Hepatocyte (in vitro differentiated cells): Measurements from ENCODE around the gene ADGRB2. TPM values are rescaled to one million over a fixed set of nuclear protein-coding genes. Genes with fewer than 3 reads are reported as not detected.

ENCODE experiments used
- DNase-seq: peaks from one replicate; pipeline ENCODE4 v3.0.0-alpha.2; 2016; ENCODE audit warnings: low spot score
- H2AFZ ChIP-seq: fragments of 200-600 bp; sonication (generic); 2 replicates; pipeline ENCODE4 v1.6.0; 2016; ENCODE audit warnings: antibody characterized with exemption, mild to moderate bottlenecking
- H3K27ac ChIP-seq: fragments of 200-600 bp; sonication (generic); 2 replicates; pipeline ENCODE4 v1.5.1; 2016; ENCODE audit warnings: mild to moderate bottlenecking
- H3K27me3 ChIP-seq: fragments of 200-600 bp; sonication (generic); 2 replicates; pipeline ENCODE4 v1.6.1; 2016
- H3K36me3 ChIP-seq: fragments of 200-600 bp; sonication (generic); replicated peaks from 2 replicates; pipeline ENCODE4 v1.5.1; 2016; ENCODE audit warnings: low read depth; ENCODE audit not compliant: insufficient read depth
- H3K4me1 ChIP-seq: fragments of 200-600 bp; sonication (generic); 2 replicates; pipeline ENCODE4 v1.5.1; 2016; ENCODE audit warnings: mild to moderate bottlenecking, moderate library complexity; ENCODE audit not compliant: insufficient read depth
- H3K4me2 ChIP-seq: fragments of 200-600 bp; sonication (generic); 2 replicates; pipeline ENCODE4 v1.6.0; 2016
- H3K4me3 ChIP-seq: fragments of 200-600 bp; sonication (generic); 2 replicates; pipeline ENCODE4 v1.5.1; 2016; ENCODE audit warnings: mild to moderate bottlenecking
- H3K79me2 ChIP-seq: fragments of 200-600 bp; sonication (generic); 2 replicates; pipeline ENCODE4 v1.6.0; 2017; ENCODE audit warnings: mild to moderate bottlenecking
- H3K9me2 ChIP-seq: fragments of 200-600 bp; sonication (generic); replicated peaks from 2 replicates; pipeline ENCODE4 v1.6.0; 2017; ENCODE audit warnings: mild to moderate bottlenecking; ENCODE audit not compliant: insufficient read depth
- H3K9me3 ChIP-seq: fragments of 200-600 bp; sonication (generic); 2 replicates; pipeline ENCODE4 v1.5.1; 2016; ENCODE audit warnings: low read depth, mild to moderate bottlenecking
- H4K20me1 ChIP-seq: fragments of 200-600 bp; sonication (generic); 2 replicates; pipeline ENCODE4 v1.6.0; 2016; ENCODE audit warnings: mild to moderate bottlenecking; ENCODE audit not compliant: insufficient read depth, poor library complexity, severe bottlenecking
- CTCF ChIP-seq: fragments of 200-600 bp; sonication (generic); IDR thresholded peaks from 2 replicates; pipeline ENCODE4 v1.5.1; 2016; ENCODE audit warnings: antibody characterized with exemption, mild to moderate bottlenecking; ENCODE audit not compliant: poor library complexity
- EZH2 ChIP-seq: fragments of 200-600 bp; sonication (generic); IDR thresholded peaks from 2 replicates; pipeline ENCODE4 v1.6.1; 2016; ENCODE audit warnings: antibody characterized with exemption, mild to moderate bottlenecking, borderline replicate concordance
- EZH2phosphoT487 ChIP-seq: fragments of 200-600 bp; sonication (generic); IDR thresholded peaks from one replicate; pipeline ENCODE4 v1.6.1; 2018; ENCODE audit warnings: antibody characterized with exemption, mild to moderate bottlenecking, low read depth, moderate library complexity; ENCODE audit not compliant: unreplicated experiment, severe bottlenecking
- WGBS: methylation state at CpG from one replicate; pipeline ENCODE4 v1.1.6; 2016; ENCODE audit warnings: low lambda C conversion rate; ENCODE audit errors: missing lambda C conversion rate; 5-methylcytosine and 5-hydroxymethylcytosine counted together
- polyA plus RNA-seq: library from polyadenylated mRNA; unstranded; fragments of >200 nt; fragmentation: Nextera tagmentation; extraction: Ambion mirVana; gene quantifications from 2 replicates; pipeline ENCODE4 v1.2.1, GENCODE V29; 2016
- total RNA-seq: library from RNA; depleted of rRNA; stranded (reverse); fragments of >200 nt; gene quantifications from 2 replicates; pipeline ENCODE4 v1.2.3, GENCODE V29; 2014

Gene ADGRB2
- total and polyA plus RNA-seq, 2 experiments from 2014 or later, result 7.7 to 10.5 TPM

DNA sequence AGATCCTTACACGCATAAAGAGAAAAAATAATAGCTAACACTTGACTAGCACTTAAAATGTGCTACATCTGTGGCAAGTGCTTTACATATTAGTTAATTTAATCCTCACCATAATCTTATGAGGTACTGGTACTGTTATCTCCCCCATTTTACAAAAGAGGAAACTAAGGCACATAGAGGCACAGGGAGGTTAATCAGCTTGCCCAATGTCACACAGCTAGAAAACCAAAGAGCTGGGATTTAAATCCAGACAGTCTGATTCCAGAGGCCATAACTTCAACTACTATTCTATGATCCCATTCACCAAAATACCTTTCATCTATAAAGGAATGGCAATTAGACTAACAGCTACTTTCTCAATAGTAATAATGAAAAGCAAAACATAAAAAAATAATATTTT is 40.0 kb upstream of the ADGRB2 start:
- peaks cover 3% of the 10 kb centered on the region for H3K27me3 ChIP-seq
- TF ChIP-seq CTCF, result no peak
- no peak for TF ChIP-seq EZH2phosphoT487
- TF ChIP-seq EZH2, result no peak
- DNase-seq, result no peak
- no peak overlapping the region for H3K4me2 ChIP-seq
- no peaks in the 10 kb centered on the region for H3K9me3 ChIP-seq
- no peaks in the 10 kb centered on the region for H3K4me1 ChIP-seq
- H2AFZ ChIP-seq, result no peak overlapping the region
- no peak overlapping the region for H3K27ac ChIP-seq
- no peak overlapping the region for H3K4me3 ChIP-seq
- no peaks in the 10 kb centered on the region for H3K79me2 ChIP-seq
- WGBS, result 92% methylated on average over 1 of the region's 1 CpG
- no peaks in the 10 kb centered on the region for H3K36me3 ChIP-seq
- H4K20me1 ChIP-seq, result no peaks in the 10 kb centered on the region
- no peaks in the 10 kb centered on the region for H3K9me2 ChIP-seq

DNA sequence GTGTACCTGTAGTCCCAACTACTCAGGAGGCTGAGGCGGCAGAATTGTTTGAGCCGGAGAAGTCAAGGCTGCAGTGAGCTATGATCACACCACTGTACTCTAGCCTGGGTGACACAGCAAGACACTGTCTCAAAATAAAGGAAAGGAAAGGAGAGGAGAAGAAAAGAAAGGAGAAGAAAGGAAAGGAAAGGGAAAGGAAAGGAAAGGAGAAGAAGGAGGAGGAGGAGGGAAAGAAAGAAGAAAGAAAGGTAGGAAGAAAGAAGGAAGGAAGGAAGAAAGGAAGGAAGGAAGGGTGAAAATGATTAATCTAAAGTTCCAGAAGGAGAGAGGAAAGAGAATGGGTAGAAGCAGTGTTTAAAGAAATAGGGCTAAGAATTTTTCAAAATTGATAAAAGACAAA is 39.5 kb upstream of the ADGRB2 start:
- H2AFZ ChIP-seq, result no peak overlapping the region
- no peaks in the 10 kb centered on the region for H3K9me2 ChIP-seq
- peaks cover 3% of the 10 kb centered on the region for H3K27me3 ChIP-seq
- WGBS, result 88% methylated on average over 2 of the region's 2 CpGs
- H3K79me2 ChIP-seq, result no peaks in the 10 kb centered on the region
- H3K4me2 ChIP-seq, result no peak overlapping the region
- no peak for DNase-seq
- H3K27ac ChIP-seq, result no peak overlapping the region
- H3K4me1 ChIP-seq, result peaks cover 3% of the 10 kb centered on the region
- H3K9me3 ChIP-seq, result no peaks in the 10 kb centered on the region
- no peak overlapping the region for H3K4me3 ChIP-seq
- TF ChIP-seq EZH2 (no peak), CTCF (no peak), EZH2phosphoT487 (no peak)
- no peaks in the 10 kb centered on the region for H4K20me1 ChIP-seq
- no peaks in the 10 kb centered on the region for H3K36me3 ChIP-seq

- Histone ChIP-seq H4K20me1 (no peaks in the 10 kb centered on the region), H3K4me1 (peaks cover 7% of the 10 kb centered on the region), H3K4me2 (no peak overlapping the region), H3K27me3 (peaks cover 3% of the 10 kb centered on the region), H3K9me3 (no peaks in the 10 kb centered on the region), H3K36me3 (no peaks in the 10 kb centered on the region), H3K79me2 (no peaks in the 10 kb centered on the region), H3K4me3 (no peak overlapping the region), H2AFZ (no peak overlapping the region), H3K9me2 (no peaks in the 10 kb centered on the region), H3K27ac (no peak overlapping the region)
- no peak for TF ChIP-seq EZH2phosphoT487
- no peak for TF ChIP-seq CTCF
- TF ChIP-seq EZH2, result no peak
- DNase-seq, result no peak
- 81% methylated on average over 13 of the region's 13 CpGs for WGBS
Observed at GRCh38 chr1:31802190-31803150, 38.3 kb upstream of the ADGRB2 start.
